HepG2 (cell line): ENCODE measurements around the gene PRDX2. TPM values are rescaled to one million over a fixed set of nuclear protein-coding genes. Genes with fewer than 3 reads are reported as not detected.

Source experiments
- ASH2L ChIP-seq: fragments of 300-600, 200-600 bp; sonication (generic); IDR thresholded peaks from 2 replicates; pipeline ENCODE4 v1.7.0; 2017; ENCODE audit warnings: low read depth, mild to moderate bottlenecking, moderate library complexity, mixed read lengths, low read length; ENCODE audit not compliant: insufficient read length
- CHD4 ChIP-seq: fragments of 200-600 bp; sonication (generic); IDR thresholded peaks from 2 replicates; pipeline ENCODE4 v1.7.0; 2017; ENCODE audit warnings: mild to moderate bottlenecking, low read length, borderline replicate concordance
- DMTF1 ChIP-seq: sonication (generic); formaldehyde crosslinking; IDR thresholded peaks from 2 replicates; pipeline ENCODE4 v1.4.0; 2020; ENCODE audit warnings: mild to moderate bottlenecking, missing genetic modification reagents
- DZIP1 ChIP-seq: sonication (generic); formaldehyde crosslinking; IDR thresholded peaks from 2 replicates; pipeline ENCODE4 v1.5.0; 2020; ENCODE audit warnings: mild to moderate bottlenecking, missing genetic modification reagents
- EP300 ChIP-seq, 3 experiments: sonication (generic) in 1 of 3; formaldehyde crosslinking in 1 of 3; IDR thresholded peaks; 2 replicates each; pipeline versions ENCODE4 v1.5.1 to v1.6.1; 2011 to 2020; ENCODE audit warnings: low read depth in 2 of 3, low read length in 2 of 3, borderline replicate concordance in 1 of 3, improper control_type of control experiment in 1 of 3, mild to moderate bottlenecking in 1 of 3, missing genetic modification reagents in 1 of 3, moderate library complexity in 1 of 3
- KDM1A ChIP-seq: IDR thresholded peaks from 2 replicates; pipeline ENCODE4 v1.6.1; 2016; ENCODE audit warnings: missing compliant biosample characterization
- MTA1 ChIP-seq: sonication (generic); formaldehyde crosslinking; IDR thresholded peaks from 2 replicates; pipeline ENCODE4 v1.4.0; 2020; ENCODE audit warnings: missing genetic modification reagents, mild to moderate bottlenecking, borderline replicate concordance
- NCOR1 ChIP-seq: fragments of 200-600 bp; sonication (generic); IDR thresholded peaks from 2 replicates; pipeline ENCODE4 v1.7.0; 2017; ENCODE audit warnings: antibody characterized with exemption, low read length, borderline replicate concordance
- NFE2 ChIP-seq: sonication (generic); formaldehyde crosslinking; IDR thresholded peaks from 2 replicates; pipeline ENCODE4 v1.4.0; 2020; ENCODE audit warnings: missing genetic modification reagents
- RCOR2 ChIP-seq: IDR thresholded peaks from 2 replicates; pipeline ENCODE4 v1.6.1; 2016; ENCODE audit warnings: missing biosample characterization, missing genetic modification reagents
- RXRB ChIP-seq: IDR thresholded peaks from 2 replicates; pipeline ENCODE4 v1.6.1; 2016; ENCODE audit warnings: borderline replicate concordance, missing genetic modification reagents, missing compliant biosample characterization
- SKIL ChIP-seq: sonication (generic); formaldehyde crosslinking; IDR thresholded peaks from 2 replicates; pipeline ENCODE4 v1.8.0; 2022; ENCODE audit warnings: missing genetic modification reagents, mild to moderate bottlenecking, moderate library complexity, borderline replicate concordance
- TFAP4 ChIP-seq: sonication (generic); IDR thresholded peaks from 2 replicates; pipeline ENCODE4 v1.6.1; 2016; ENCODE audit warnings: low read depth, borderline replicate concordance
- TFDP2 ChIP-seq: sonication (generic); formaldehyde crosslinking; IDR thresholded peaks from 2 replicates; pipeline ENCODE4 v1.4.0; 2020; ENCODE audit warnings: missing genetic modification reagents
- ZMYM3 ChIP-seq: sonication (generic); formaldehyde crosslinking; IDR thresholded peaks from 2 replicates; pipeline ENCODE4 v1.5.1; 2020; ENCODE audit warnings: mild to moderate bottlenecking, missing genetic modification reagents
- ZNF777 ChIP-seq: sonication (generic); formaldehyde crosslinking; IDR thresholded peaks from 2 replicates; pipeline ENCODE4 v1.4.0; 2020; ENCODE audit warnings: missing genetic modification reagents
- polyA plus RNA-seq, 8 experiments: library from polyadenylated mRNA; depleted of rRNA in 3 of 8; stranded (reverse) in 7 of 8; unstranded in 1 of 8; fragments of >200 nt; fragmentation: Illumina TruSeq in 4 of 8; extraction: Trizol in 4 of 8; gene quantifications; 2 replicates each; pipeline versions ENCODE4 v1.2.1 to v1.2.3, GENCODE V29; 2011 to 2016; ENCODE audit warnings: low read depth in 4 of 8, missing spikeins in 1 of 8, mixed read lengths in 1 of 8; ENCODE audit not compliant: insufficient read depth in 1 of 8
- total RNA-seq, 5 experiments: library from RNA; depleted of rRNA; stranded (reverse); fragments of >200 nt; fragmentation: Illumina TruSeq; extraction: Trizol; gene quantifications; 2 replicates each; pipeline ENCODE4 v1.2.3, GENCODE V29; 2016; ENCODE audit warnings: low read depth in 1 of 5
- TF ChIP-seq, protein P1 (sequence below): IDR thresholded peaks from 2 replicates; pipeline ENCODE4 v1.6.1; 2012; ENCODE audit warnings: inconsistent platforms

PRDX2 gene
- total and polyA plus RNA-seq, 2 of the 13 experiments (the other 11 are each of a cell fraction or from before 2014, with no cell fraction given) = 218 to 381 TPM

DNA sequence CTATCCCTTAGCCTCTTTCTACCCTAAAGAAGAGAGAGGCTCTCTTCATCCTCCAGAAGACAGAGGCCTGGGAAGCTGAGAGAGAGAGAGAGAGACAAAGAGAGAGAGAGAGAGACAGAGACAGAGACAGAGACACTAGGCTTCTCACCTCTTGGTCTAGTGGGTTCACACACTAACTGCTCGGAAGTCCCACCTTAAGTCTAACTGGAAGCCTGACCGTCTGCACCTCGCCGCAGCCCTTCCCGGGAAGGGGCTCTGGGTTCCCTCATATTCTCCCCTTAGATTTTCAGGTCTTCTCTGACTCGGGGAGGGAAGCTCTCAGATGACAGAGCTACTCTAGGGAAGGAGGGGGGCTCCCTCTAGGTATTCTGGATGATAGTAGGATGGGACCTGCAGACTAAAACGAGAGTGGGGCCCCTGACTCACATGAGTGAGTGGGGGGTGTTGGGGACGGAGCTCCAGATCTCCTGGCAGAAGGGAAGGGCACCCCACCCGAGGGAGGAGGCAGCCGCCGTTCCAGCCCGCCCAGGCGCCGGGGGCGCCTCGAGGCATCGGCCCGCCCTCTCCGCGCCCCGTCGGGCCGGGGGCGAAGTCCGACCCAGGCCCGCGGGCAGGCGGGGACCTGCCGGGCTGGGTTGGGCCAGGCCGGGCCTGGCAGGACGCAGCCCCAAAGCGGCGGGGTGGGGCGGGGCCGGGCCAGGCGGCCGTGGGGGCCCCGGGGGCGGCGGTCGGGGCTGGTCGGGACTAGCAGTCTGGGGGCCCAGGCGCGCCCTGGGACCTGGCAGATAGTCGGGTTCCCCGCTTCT is 12.3 kb downstream of the PRDX2 start (continued):
- peak; percentile 35; the same call in 1 of the 2 replicates for TF ChIP-seq SKIL (CRISPR knock-in tag)
- no peak for TF ChIP-seq DZIP1 (CRISPR knock-in tag)
- no peak for TF ChIP-seq MTA1 (CRISPR knock-in tag)
- TF ChIP-seq KDM1A (CRISPR knock-in tag) = peak; percentile 86; the same call in 1 of the 2 replicates
- TF ChIP-seq RCOR2 (CRISPR knock-in tag) = 0 out of 2 replicates have a peak, but pooled peaks have one; percentile 44
- TF ChIP-seq TFDP2 (CRISPR knock-in tag) = 0 out of 2 replicates have a peak, but pooled peaks have one; percentile 7
- TF ChIP-seq RXRB = no peak
- TF ChIP-seq TFAP4 = 0 out of 2 replicates have a peak, but pooled peaks have one; percentile 3
- peak; percentile 93 for TF ChIP-seq ZNF777 (CRISPR knock-in tag)
- TF ChIP-seq, protein P1, sequence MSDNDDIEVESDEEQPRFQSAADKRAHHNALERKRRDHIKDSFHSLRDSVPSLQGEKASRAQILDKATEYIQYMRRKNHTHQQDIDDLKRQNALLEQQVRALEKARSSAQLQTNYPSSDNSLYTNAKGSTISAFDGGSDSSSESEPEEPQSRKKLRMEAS = peak; percentile 21
- TF ChIP-seq CHD4 = peak; percentile 51; the same call in 1 of the 2 replicates
- TF ChIP-seq DMTF1 (CRISPR knock-in tag) = no peak
- TF ChIP-seq NCOR1 = peak; percentile 16; the same call in 1 of the 2 replicates
- TF ChIP-seq NFE2 = no peak
- TF ChIP-seq EP300 (IDR thresholded peaks at IDR 0.05; ENCODE audit: low read depth in 2 of 2, low read length in 2 of 2) = 0 out of 4 replicates have a peak, but pooled peaks of 1 of the 2 experiments have one; percentile 29
- no peak for TF ChIP-seq EP300 (CRISPR knock-in tag; IDR thresholded peaks at IDR 0.05; ENCODE audit: borderline replicate concordance)
- TF ChIP-seq ZMYM3 (CRISPR knock-in tag) = peak; percentile 96
- TF ChIP-seq ASH2L = peak; percentile 4
